Activated CD8-positive, alpha-beta T cell treated with anti-CD3 and anti-CD28 coated beads, Interleukin-2, amount 10 ng/mL, durations not matched to agents 7 days and 5 days (primary cell): ENCODE data around the gene STRBP. TPM values are rescaled to one million over a fixed set of nuclear protein-coding genes. Genes with fewer than 3 reads are reported as not detected.

Experiments used
- ATAC-seq: fragments of 150-1000 bp; cut with Tn5 transposase; one replicate; pipeline ENCODE4 v1.10.0; 2021; ENCODE audit warnings: moderate library complexity
- CTCF ChIA-PET: fragments of 350-600 bp; sonication (Branson Sonifier 250); formaldehyde crosslinking; loops from one replicate; lab custom pipeline; 2021; ENCODE audit warnings: antibody characterized with exemption; lab: Charles Lee
- POLR2A ChIA-PET: fragments of 350-600 bp; sonication (Branson Sonifier 250); formaldehyde crosslinking; loops from one replicate; lab custom pipeline; 2021; ENCODE audit warnings: antibody characterized with exemption; lab: Charles Lee
- DNase-seq: peaks from one replicate; pipeline ENCODE4 v3.0.0-alpha.2; 2020
- H3K27ac Mint-ChIP-seq: one replicate; pipeline ENCODE4 v1.8.0; 2021; ENCODE audit warnings: mild to moderate bottlenecking, mixed read lengths
- H3K27me3 Mint-ChIP-seq: one replicate; pipeline ENCODE4 v1.8.0; 2021; ENCODE audit warnings: low read depth, mixed read lengths
- H3K36me3 Mint-ChIP-seq: one replicate; pipeline ENCODE4 v1.8.0; 2021; ENCODE audit warnings: low read depth, mixed read lengths
- H3K4me1 Mint-ChIP-seq: one replicate; pipeline ENCODE4 v1.8.0; 2021; ENCODE audit warnings: low read depth, mixed read lengths
- H3K4me3 Mint-ChIP-seq: one replicate; pipeline ENCODE4 v1.8.0; 2021; ENCODE audit warnings: mild to moderate bottlenecking, mixed read lengths
- H3K9me3 Mint-ChIP-seq: one replicate; pipeline ENCODE4 v1.8.0; 2022; ENCODE audit warnings: mixed read lengths; ENCODE audit not compliant: insufficient read depth
- total RNA-seq, 2 experiments: library from RNA; stranded (reverse); gene quantifications; one replicate each; pipeline ENCODE4 v1.2.3, GENCODE V29; 2021

Gene STRBP
- total RNA-seq, 2 experiments from 2014 or later: 26.1 to 26.5 TPM

DNA sequence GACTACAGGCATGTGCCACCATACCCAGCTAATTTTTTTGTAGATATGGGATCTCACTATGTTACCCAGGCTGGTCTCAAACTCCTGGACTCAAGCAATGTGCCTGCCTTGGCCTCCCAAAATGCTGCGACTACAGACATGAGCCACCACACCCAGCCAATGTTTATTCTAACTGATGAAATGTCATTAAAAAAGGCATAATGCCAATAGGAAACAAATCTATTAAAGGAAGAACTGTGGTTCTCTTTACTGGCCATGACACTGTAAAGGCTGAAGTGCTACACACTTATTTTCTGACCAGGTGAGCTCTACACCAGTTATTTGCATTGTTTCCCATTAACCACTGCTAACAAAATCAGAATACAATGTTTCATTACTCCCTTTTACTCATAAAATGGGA lies 106.0 kb downstream of the STRBP start:
- ChIA-PET CTCF (interaction anchor here (1.2 kb wide), 1 partner anchor 14 kb away, joined by 3 read pairs; no protein-coding TSS in a partner anchor), POLR2A (no interaction called here)
- Mint-ChIP-seq H3K4me1 (peaks cover 6% of the 10 kb centered on the region), H3K36me3 (no peaks in the 10 kb centered on the region), H3K27me3 (no peaks in the 10 kb centered on the region), H3K9me3 (no peaks in the 10 kb centered on the region), H3K27ac (no peak overlapping the region), H3K4me3 (no peak overlapping the region)
- DNase-seq (no peak), ATAC-seq (no peak)

DNA sequence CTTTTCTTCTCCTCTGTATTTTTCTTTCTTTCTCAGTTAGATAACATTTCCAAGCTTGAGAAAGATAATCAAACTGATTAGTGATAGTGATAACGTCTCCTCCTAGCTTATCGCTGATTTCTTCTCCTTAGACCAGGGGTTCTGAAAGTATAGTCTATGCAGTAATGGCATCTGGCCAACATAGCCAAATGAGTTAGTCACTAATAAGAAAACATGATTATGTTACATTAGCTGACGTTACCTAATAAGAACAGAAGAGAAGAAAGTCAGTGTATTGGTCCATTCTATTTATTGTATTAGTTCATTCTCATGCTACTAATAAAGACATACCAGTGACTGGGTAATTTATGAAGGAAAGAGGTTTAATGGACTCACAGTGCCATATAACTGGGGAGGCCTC lies 111.2 kb downstream of the STRBP start:
- Mint-ChIP-seq H3K36me3 (peaks cover 2% of the 10 kb centered on the region), H3K9me3 (no peaks in the 10 kb centered on the region), H3K27me3 (no peaks in the 10 kb centered on the region), H3K4me3 (no peak overlapping the region), H3K4me1 (no peaks in the 10 kb centered on the region), H3K27ac (no peak overlapping the region)
- POLR2A ChIA-PET: no interaction called here
- ATAC-seq: no peak
- CTCF ChIA-PET: no interaction called here
- no peak for DNase-seq

DNA sequence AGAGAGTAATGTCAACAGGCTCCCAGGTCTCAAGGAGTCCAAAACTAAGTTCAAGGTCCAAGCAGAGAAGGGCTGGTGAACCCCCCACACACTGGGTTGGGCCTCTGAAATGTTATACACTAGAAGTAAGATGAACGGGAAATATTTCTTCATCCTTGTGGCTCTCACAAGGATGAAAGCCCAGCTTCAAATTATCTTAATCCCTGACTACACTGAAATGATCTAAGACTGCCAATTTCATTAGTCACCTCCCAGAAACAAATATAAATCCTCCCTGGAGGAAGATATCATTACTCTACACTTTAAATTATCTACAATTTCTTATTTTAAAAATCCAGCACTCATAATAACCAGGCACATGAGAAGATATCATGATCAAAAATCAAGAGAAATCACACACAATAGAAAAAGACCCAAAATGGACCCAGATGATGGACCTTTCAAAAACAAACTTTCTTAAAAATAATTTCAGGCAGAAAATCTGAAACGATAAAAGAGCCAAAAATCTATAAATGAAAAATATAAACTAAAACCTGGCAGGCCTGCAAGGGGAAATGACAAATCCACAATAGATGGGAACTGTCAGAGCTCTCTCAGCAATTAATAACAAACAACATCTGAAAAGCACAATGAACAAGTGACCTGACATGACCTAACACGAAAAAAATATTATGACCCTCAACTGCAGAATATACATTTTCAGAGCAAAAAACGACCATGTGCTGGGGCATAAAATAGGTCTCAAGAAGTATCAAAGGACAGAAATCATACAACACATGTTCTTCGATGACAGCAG lies 117.5 kb downstream of the STRBP start:
- H3K4me3 Mint-ChIP-seq: no peak overlapping the region
- no peak overlapping the region for H3K27ac Mint-ChIP-seq
- no peaks in the 10 kb centered on the region for H3K9me3 Mint-ChIP-seq
- ChIA-PET POLR2A (no interaction called here), CTCF (interaction anchor here (1.0 kb wide), 1 partner anchor 199 kb away, joined by 3 read pairs; no protein-coding TSS in a partner anchor)
- ATAC-seq (no peak), DNase-seq (no peak)
- H3K4me1 Mint-ChIP-seq: no peaks in the 10 kb centered on the region
- peaks cover 9% of the 10 kb centered on the region for H3K36me3 Mint-ChIP-seq
- no peaks in the 10 kb centered on the region for H3K27me3 Mint-ChIP-seq

DNA sequence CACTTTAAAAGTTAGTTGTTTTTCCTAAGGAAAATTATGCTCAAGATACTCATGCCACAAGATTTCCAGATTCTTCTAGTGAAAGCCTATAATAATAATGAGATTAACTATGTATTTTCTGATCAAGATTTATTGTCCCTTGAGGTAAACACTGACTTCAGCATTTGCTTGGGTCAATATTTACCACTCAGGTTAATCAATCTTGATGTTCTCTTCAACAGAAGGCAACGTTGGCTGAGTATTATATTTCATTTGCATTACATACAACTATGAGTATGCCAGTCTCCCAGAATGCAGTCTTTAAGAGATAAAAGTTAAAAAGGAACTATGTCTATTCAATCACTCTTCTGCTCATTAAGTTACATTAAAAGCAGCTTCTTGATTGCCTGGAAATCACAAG lies 119.3 kb downstream of the STRBP start:
- no peaks in the 10 kb centered on the region for H3K27me3 Mint-ChIP-seq
- DNase-seq (no peak), ATAC-seq (no peak)
- POLR2A ChIA-PET: no interaction called here
- H3K9me3 Mint-ChIP-seq: no peaks in the 10 kb centered on the region
- H3K4me3 Mint-ChIP-seq: no peak overlapping the region
- H3K27ac Mint-ChIP-seq: no peak overlapping the region
- CTCF ChIA-PET: interaction anchor here (0.9 kb wide), 1 partner anchor 200 kb away, joined by 3 read pairs; no protein-coding TSS in a partner anchor
- no peaks in the 10 kb centered on the region for H3K4me1 Mint-ChIP-seq
- peaks cover 11% of the 10 kb centered on the region for H3K36me3 Mint-ChIP-seq

DNA sequence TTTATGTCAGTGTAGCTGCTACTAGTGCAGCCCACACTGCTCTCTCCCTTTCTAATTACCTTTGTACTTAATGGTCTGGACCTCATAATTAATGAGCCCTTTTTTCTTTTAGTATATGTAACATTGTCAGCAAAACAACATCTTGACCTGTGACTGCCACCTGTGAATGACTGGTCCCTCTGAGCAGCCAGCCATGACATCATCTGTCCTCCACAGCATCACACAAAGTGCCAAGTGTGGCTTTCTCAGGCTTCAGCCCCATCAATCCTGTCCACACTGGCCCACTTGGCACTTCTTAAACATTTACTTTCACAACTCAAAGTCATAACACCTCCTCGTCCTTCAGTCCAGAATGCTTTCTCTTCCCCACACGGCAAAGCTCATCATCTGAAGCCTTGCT lies 130.2 kb downstream of the STRBP start:
- Mint-ChIP-seq H3K4me1 (peaks cover 2% of the 10 kb centered on the region), H3K27ac (no peak overlapping the region), H3K4me3 (no peak overlapping the region), H3K9me3 (no peaks in the 10 kb centered on the region), H3K36me3 (peaks cover 4% of the 10 kb centered on the region), H3K27me3 (no peaks in the 10 kb centered on the region)
- ChIA-PET CTCF (interaction anchor here (1.2 kb wide), 1 partner anchor 217 kb away, joined by 4 read pairs; no protein-coding TSS in a partner anchor), POLR2A (no interaction called here)
- ATAC-seq (no peak), DNase-seq (no peak)

DNA sequence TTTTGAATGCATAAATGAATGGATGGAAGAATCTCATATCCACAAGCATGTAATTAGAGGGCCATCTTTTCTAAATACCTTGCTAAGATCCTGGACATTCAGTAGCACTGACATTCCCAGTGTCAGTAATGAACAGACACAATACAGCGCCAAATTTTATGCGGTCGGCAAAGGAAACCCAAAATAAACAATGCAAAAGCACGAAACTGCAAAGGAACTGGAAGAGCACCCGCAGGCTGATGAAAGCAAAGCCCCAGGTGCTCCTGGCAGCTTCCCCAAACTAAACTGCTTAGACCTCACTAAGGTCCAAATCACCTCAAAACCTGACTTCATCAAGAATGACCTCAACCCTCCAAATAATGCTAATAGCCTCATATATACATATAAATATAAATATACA lies 133.0 kb downstream of the STRBP start:
- Mint-ChIP-seq H3K4me3 (no peak overlapping the region), H3K27ac (no peak overlapping the region), H3K27me3 (no peaks in the 10 kb centered on the region), H3K9me3 (no peaks in the 10 kb centered on the region), H3K36me3 (peaks cover 4% of the 10 kb centered on the region), H3K4me1 (peaks cover 2% of the 10 kb centered on the region)
- no peak for ATAC-seq
- CTCF ChIA-PET: interaction anchor here (1.1 kb wide), 1 partner anchor 214 kb away, joined by 3 read pairs; no protein-coding TSS in a partner anchor
- DNase-seq: no peak
- POLR2A ChIA-PET: no interaction called here

DNA sequence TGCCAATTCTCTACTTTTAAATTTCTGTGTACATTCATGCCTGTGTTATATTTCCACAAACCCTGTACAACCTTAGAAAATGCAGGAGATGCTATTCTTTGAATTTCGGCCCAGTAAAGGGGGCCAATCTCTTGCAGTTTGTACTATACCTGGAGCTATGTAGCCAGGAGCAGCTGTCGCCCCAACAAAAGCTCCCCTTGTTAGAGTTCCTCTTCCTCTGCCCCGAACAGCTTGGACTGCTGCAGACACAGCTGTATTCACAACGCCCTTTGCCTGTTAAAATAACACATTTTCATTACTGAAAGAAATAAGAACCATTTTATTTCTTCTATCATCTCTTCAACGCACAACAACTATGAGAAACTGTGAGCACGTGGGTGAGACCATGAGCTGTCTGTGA lies 135.7 kb downstream of the STRBP start:
- Mint-ChIP-seq H3K27ac (no peak overlapping the region), H3K4me3 (no peak overlapping the region), H3K4me1 (no peaks in the 10 kb centered on the region), H3K9me3 (no peaks in the 10 kb centered on the region), H3K36me3 (peaks cover 6% of the 10 kb centered on the region), H3K27me3 (no peaks in the 10 kb centered on the region)
- no peak for ATAC-seq
- DNase-seq: no peak
- ChIA-PET CTCF (no interaction called here), POLR2A (no interaction called here)

DNA sequence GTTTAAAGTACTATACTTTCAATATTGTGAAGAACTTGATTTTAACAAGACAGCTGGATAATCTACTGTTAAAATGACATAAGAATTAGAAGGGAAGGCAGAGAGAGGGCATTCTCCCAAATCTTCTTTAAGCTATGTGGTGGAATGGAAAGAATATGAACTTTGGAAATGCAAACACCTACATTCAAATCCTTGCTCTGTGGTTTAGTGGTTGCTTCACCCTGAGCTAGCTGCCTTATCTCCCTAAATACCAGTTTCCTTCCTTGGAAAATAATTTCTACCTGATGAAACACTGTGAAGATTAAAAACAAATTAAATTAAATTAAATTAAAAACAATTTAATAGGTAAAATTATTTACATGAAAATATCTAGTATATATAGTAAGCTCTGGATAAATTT lies 136.4 kb downstream of the STRBP start:
- no peak for ATAC-seq
- peaks cover 6% of the 10 kb centered on the region for H3K4me1 Mint-ChIP-seq
- ChIA-PET CTCF (no interaction called here), POLR2A (no interaction called here)
- H3K36me3 Mint-ChIP-seq: peaks cover 11% of the 10 kb centered on the region
- H3K4me3 Mint-ChIP-seq: no peak overlapping the region
- no peak overlapping the region for H3K27ac Mint-ChIP-seq
- DNase-seq: no peak
- H3K27me3 Mint-ChIP-seq: no peaks in the 10 kb centered on the region
- no peaks in the 10 kb centered on the region for H3K9me3 Mint-ChIP-seq

DNA sequence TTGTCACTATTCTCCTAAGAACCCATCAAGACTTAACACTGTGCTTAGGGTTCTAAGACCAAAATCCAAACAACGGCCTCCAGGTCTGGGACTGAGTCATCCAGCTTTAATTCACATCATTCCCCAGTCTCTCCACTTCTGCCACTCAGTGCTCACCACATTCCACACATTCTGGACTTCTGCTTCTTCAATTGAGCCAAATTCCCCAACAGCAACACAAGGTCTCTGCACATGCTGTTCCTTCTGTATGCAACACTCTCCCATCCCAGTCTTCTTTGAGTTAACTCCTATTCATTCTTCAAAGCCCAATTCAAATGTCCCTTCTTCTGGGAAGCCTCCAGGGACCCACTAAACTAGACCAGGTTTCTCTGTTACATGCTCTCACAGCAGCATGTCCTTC lies 137.1 kb downstream of the STRBP start:
- ATAC-seq (no peak), DNase-seq (no peak)
- POLR2A ChIA-PET: no interaction called here
- Mint-ChIP-seq H3K27ac (no peak overlapping the region), H3K9me3 (no peaks in the 10 kb centered on the region), H3K36me3 (peaks cover 11% of the 10 kb centered on the region), H3K4me1 (peaks cover 7% of the 10 kb centered on the region), H3K27me3 (no peaks in the 10 kb centered on the region), H3K4me3 (no peak overlapping the region)
- CTCF ChIA-PET: no interaction called here

DNA sequence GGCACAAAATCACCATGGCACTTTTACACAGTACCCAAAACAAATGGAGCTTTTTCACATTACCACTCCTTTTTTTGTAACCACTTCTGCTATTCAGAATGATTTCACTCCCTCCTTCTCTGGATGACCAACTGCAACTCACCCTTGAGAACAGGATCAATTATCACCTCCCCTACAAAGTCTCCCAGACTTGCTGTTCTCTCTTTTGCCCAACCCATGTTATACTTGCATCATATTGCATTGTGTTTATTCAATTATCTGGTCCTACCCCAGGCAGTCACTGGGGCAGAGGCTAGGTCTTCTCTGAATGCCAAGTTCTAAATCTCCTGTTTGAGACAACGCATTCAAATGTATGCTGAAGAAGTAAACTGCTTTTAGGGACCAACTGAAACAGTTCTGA lies 139.0 kb downstream of the STRBP start:
- no peak overlapping the region for H3K4me3 Mint-ChIP-seq
- H3K9me3 Mint-ChIP-seq: no peaks in the 10 kb centered on the region
- H3K27me3 Mint-ChIP-seq: no peaks in the 10 kb centered on the region
- no peak for ATAC-seq
- no peak for DNase-seq
- peaks cover 9% of the 10 kb centered on the region for H3K36me3 Mint-ChIP-seq
- H3K4me1 Mint-ChIP-seq: peaks cover 7% of the 10 kb centered on the region
- no peak overlapping the region for H3K27ac Mint-ChIP-seq
- ChIA-PET CTCF (interaction anchor here (0.6 to 1.1 kb wide), 2 partner anchors 225 to 365 kb away, joined by 3 read pairs; no protein-coding TSS in a partner anchor), POLR2A (no interaction called here)

DNA sequence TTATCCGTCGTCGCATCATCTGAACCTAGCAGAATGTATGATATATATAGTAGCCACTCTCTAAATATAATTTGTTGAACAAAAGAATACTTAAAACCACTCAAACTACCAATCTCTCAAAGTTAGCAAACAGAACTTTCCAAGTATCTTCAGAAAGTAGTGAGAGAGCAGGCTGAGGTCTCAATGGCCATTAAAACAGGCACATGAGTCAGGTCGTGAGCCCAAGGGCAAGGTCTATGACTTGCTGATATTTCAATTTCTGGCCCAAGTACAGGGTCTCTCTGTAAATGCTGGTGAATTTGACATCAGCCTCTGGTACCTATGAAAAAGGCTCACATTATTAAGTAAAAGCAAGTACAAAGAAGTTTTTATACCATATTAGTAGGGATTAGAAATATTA lies 139.8 kb downstream of the STRBP start:
- no peak overlapping the region for H3K27ac Mint-ChIP-seq
- H3K9me3 Mint-ChIP-seq: no peaks in the 10 kb centered on the region
- H3K36me3 Mint-ChIP-seq: peaks cover 12% of the 10 kb centered on the region
- peaks cover 7% of the 10 kb centered on the region for H3K4me1 Mint-ChIP-seq
- CTCF ChIA-PET: interaction anchor here (0.6 to 1.1 kb wide), 2 partner anchors 226 to 366 kb away, joined by 3 read pairs; no protein-coding TSS in a partner anchor
- H3K27me3 Mint-ChIP-seq: no peaks in the 10 kb centered on the region
- POLR2A ChIA-PET: no interaction called here
- ATAC-seq (no peak), DNase-seq (no peak)
- no peak overlapping the region for H3K4me3 Mint-ChIP-seq

DNA sequence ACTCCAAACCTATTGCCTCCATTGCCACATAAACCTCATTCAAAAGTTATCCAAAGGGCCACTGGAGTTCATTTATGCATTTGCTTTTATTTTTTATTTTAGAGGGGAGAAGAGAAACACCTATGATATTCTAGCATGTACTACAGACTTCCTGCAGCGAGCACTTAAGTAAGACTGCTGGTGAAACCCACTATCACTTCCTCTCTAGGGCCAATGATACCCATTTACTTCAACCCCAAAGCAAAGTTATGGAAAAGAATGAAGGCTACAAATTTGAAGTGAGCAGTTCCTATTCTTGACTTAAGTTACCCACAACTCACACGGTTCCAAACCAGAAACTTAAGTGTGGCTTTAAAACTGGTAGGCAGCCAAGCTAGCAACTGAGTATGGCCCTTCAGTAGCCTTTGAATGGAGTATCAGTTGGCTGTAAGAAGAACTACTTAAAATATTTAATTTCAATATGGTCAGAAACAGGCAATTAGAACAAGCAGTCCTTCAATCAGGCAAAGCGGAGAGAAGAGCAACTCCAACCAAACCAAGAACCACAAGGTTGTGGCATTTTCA lies 140.8 kb downstream of the STRBP start:
- peaks cover 12% of the 10 kb centered on the region for H3K36me3 Mint-ChIP-seq
- ChIA-PET CTCF (no interaction called here), POLR2A (no interaction called here)

More for the DNA sequence above, 140.8 kb downstream of the STRBP start:
- DNase-seq (no peak), ATAC-seq (no peak)
- Mint-ChIP-seq H3K27me3 (no peaks in the 10 kb centered on the region), H3K4me1 (peaks cover 7% of the 10 kb centered on the region), H3K27ac (no peak overlapping the region), H3K4me3 (no peak overlapping the region), H3K9me3 (no peaks in the 10 kb centered on the region)
